ENCODE results near the gene GRIK3.

The GRIK3 gene

GRCh38 chr1:36955016-36955415 lies 79.3 kb downstream of the GRIK3 start:
- H3K27ac ChIP-seq (ENCODE audit: extremely low read depth, low read depth, low read length) = no peak overlapping the region
- H3K9me3 ChIP-seq (ENCODE audit: control insufficient read depth, insufficient read depth, low read depth, low read length) = no peaks in the 10 kb centered on the region
- TF ChIP-seq KLF1 (tag by site-specific recombination; IDR thresholded peaks at IDR 0.05) = no peak
- TF ChIP-seq, protein P1, sequence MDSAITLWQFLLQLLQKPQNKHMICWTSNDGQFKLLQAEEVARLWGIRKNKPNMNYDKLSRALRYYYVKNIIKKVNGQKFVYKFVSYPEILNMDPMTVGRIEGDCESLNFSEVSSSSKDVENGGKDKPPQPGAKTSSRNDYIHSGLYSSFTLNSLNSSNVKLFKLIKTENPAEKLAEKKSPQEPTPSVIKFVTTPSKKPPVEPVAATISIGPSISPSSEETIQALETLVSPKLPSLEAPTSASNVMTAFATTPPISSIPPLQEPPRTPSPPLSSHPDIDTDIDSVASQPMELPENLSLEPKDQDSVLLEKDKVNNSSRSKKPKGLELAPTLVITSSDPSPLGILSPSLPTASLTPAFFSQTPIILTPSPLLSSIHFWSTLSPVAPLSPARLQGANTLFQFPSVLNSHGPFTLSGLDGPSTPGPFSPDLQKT (IDR thresholded peaks at IDR 0.05; ENCODE audit: borderline replicate concordance, low read depth, low read length) = no peak
- no peak for TF ChIP-seq ZNF48 (tag by site-specific recombination; IDR thresholded peaks at IDR 0.05)
- no peak for TF ChIP-seq ZNF394 (tag by site-specific recombination; IDR thresholded peaks at IDR 0.05; ENCODE audit: borderline replicate concordance)
- no peak for TF ChIP-seq HOXD13 (CRISPR knock-in tag; IDR thresholded peaks at IDR 0.05; ENCODE audit: borderline replicate concordance)
- no peak for TF ChIP-seq ZNF354C (tag by site-specific recombination; IDR thresholded peaks at IDR 0.05; ENCODE audit: borderline replicate concordance, low read depth)
- no peak for TF ChIP-seq ZNF549 (tag by site-specific recombination; IDR thresholded peaks at IDR 0.05)
- TF ChIP-seq ZEB2 (tag by site-specific recombination; IDR thresholded peaks at IDR 0.05) = no peak
- no peak for TF ChIP-seq ZNF175 (tag by site-specific recombination; IDR thresholded peaks at IDR 0.05)
- TF ChIP-seq ZSCAN23 (tag by site-specific recombination; IDR thresholded peaks at IDR 0.05) = no peak
- no peak for TF ChIP-seq PRDM2 (tag by site-specific recombination; IDR thresholded peaks at IDR 0.05; ENCODE audit: borderline replicate concordance)
- no peak for TF ChIP-seq ZFP69B (tag by site-specific recombination; IDR thresholded peaks at IDR 0.05)
- H3K4me3 ChIP-seq (ENCODE audit: low read depth, low read length) = no peak overlapping the region
- H3K4me1 ChIP-seq (ENCODE audit: control insufficient read depth, insufficient read depth, low read length) = no peaks in the 10 kb centered on the region
- no peaks in the 10 kb centered on the region for H3K36me3 ChIP-seq (ENCODE audit: control insufficient read depth in 2 of 2, insufficient read depth in 1 of 2, low read length in 2 of 2)
- POLR2A ChIA-PET = no interaction called here
- CTCF ChIA-PET = interaction anchor here (0.9 kb wide), 1 partner anchor 305 kb away, joined by 3 read pairs; no protein-coding TSS in a partner anchor

GRCh38 chr1:36953061-36953460 lies 81.3 kb downstream of the GRIK3 start:
- no peaks in the 10 kb centered on the region for H3K4me1 ChIP-seq (ENCODE audit: control insufficient read depth, insufficient read depth, low read length)
- no peak overlapping the region for H3K27ac ChIP-seq (ENCODE audit: extremely low read depth, low read depth, low read length)
- no peak for TF ChIP-seq ZSCAN16 (tag by site-specific recombination; IDR thresholded peaks at IDR 0.05)
- TF ChIP-seq ZXDB (tag by site-specific recombination; IDR thresholded peaks at IDR 0.05) = no peak
- no peak for TF ChIP-seq ZNF324 (tag by site-specific recombination; IDR thresholded peaks at IDR 0.05)
- TF ChIP-seq ZNF670 (tag by site-specific recombination; IDR thresholded peaks at IDR 0.05; ENCODE audit: low read depth) = no peak
- TF ChIP-seq TRIM28 (IDR thresholded peaks at IDR 0.05; ENCODE audit: borderline replicate concordance, low read length) = no peak
- no peak for TF ChIP-seq GLI4 (tag by site-specific recombination; IDR thresholded peaks at IDR 0.05)
- no peak for TF ChIP-seq ZNF423 (tag by site-specific recombination; IDR thresholded peaks at IDR 0.05)
- no peak for TF ChIP-seq ZNF658 (tag by site-specific recombination; IDR thresholded peaks at IDR 0.05)
- no peak for TF ChIP-seq IKZF3 (tag by site-specific recombination; IDR thresholded peaks at IDR 0.05)
- H3K4me3 ChIP-seq (ENCODE audit: low read depth, low read length) = no peak overlapping the region
- no peaks in the 10 kb centered on the region for H3K9me3 ChIP-seq (ENCODE audit: control insufficient read depth, insufficient read depth, low read depth, low read length)
- POLR2A ChIA-PET = no interaction called here
- H3K36me3 ChIP-seq (ENCODE audit: control insufficient read depth in 2 of 2, insufficient read depth in 1 of 2, low read length in 2 of 2) = no peaks in the 10 kb centered on the region
- CTCF ChIA-PET = interaction anchor here (0.6 to 1.1 kb wide), 2 partner anchors 89 to 534 kb away, joined by 3 to 4 read pairs; no protein-coding TSS in a partner anchor
